Measurements from ENCODE around the gene BIRC7.

The BIRC7 gene

GRCh38 chr20:63226042-63226943 lies 9.4 kb upstream of the BIRC7 start:
- no peak for DNase-seq

DNA sequence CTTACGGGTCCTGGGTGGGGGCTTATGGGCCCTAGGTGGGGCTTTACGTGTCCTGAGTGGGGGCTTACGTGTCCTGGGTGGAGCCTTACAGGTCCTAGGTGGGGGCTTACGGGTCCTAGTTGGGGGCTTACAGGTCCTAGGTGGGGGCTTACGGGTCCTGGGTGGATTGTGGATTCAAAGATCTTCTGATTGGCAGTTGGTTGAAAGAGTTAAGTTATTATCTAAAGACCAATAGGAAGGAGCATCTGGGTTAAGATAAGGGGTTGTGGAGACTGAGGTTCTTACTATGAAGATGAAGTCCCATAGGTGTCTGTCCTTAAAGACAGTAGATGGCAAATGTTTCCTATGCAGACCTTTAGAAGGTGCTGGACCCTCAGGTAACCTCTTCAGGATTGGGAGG lies 8.4 kb upstream of the BIRC7 start:
- DNase-seq, result no peak

DNA sequence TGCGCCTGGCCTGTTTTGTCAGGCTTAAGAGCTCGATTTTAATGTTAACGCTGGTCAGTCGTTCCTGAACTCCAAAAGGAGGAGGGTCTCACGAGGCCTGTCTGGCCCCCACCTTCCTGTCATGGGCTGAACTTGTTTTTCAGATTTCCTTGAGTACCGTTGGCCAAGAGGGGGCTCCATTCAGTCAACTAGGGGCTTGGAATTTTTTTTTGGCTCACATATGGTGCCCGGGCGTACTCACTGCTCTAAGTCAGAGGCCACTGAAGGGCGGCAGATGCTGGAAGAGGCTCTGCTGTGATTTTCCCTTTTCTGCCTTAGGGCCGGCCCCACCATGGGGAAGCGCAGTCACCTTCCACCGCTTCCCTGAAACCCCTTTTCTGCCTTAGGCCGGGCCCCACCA lies 6.9 kb upstream of the BIRC7 start:
- no peak for DNase-seq

DNA sequence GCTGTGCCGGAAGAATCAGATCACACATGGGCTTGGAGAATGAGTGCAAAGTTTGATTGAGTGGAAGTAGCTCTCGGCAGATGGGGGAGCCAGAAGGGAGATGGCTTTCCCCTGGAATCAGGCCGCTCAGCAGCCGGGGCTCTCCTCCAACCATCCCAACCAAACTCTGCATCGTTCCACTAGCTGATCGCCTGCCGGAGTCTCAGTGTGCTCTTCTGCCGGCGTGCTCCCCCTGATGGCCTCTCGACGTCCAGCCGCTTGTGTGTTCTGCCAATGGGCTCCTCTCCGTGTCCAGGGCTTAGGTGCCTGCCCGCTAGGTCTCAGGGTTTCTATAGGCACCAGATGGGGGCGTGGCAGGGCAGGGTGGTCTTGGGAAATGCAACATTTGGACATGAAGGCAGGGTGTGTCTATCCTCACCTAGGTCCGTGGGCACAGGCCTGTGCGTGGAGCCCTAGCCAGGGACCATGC lies 4.9 kb upstream of the BIRC7 start:
- DNase-seq, result no peak

GRCh38 chr20:63232235-63233060 lies 3.3 kb upstream of the BIRC7 start:
- DNase-seq, result no peak

DNA sequence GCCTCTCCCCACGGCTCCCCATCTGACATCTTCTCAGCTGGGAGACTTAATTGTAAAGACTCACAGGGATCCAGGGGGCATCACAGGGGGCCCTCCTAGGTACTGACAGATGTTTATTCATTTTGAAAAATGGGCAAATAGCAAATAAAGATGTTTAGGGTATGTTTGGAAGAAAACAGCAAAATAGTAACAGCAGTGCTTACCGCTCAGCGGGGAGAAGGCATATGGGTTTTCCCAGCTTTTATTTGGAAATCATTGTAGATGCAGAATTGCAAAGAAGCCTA lies 2.7 kb upstream of the BIRC7 start:
- DNase-seq, result no peak

DNA sequence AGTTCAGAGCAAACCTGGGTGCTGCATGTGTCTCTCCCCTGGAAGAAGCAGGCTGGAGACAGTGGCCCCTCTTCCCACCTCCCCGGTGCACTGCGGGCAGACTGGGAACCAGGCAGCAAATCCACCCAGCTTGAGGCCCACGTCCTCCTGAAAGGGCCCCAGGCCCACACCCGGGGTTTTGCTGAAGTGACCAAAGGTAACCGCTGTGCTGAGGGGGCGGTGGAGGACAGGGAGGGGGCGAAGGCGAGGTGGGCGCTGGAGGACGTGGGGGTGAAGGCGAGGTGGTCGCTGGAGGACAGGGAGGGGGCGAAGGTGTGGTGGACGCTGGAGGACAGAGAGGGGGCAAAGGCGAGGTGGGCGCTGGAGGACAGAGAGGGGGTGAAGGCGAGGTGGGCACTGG lies 1.8 kb upstream of the BIRC7 start:
- DNase-seq, result no peak

- peak in 1 of 2 experiments; percentile 50 for DNase-seq
Measured at GRCh38 chr20:63234693-63235398, 859 bp upstream of the BIRC7 start.

GRCh38 chr20:63236116-63236837 lies 572 bp downstream of the BIRC7 start:
- DNase-seq, result no peak

DNA sequence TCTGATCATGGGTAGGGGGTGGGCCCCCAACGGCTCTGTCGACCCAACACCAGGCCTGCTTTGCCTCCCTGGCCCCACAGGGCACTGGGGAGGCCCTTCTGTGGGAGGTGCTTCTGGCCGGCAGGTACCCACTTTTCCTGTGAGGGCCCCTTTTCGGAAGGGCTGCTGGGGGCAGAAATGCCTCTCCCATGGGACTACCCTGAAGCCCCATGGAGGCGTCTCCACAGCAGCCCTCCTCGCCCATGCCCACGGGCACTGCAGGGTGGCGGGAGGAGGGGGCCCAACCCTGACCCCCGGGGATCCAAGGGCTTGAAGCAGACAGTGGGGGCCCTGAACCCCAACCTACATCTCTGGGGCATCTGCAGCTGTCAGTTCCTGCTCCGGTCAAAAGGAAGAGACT lies 2.3 kb downstream of the BIRC7 start:
- DNase-seq, result no peak

- DNase-seq, result no peak
Measured at GRCh38 chr20:63238514-63239125, 2.9 kb downstream of the BIRC7 start.

DNA sequence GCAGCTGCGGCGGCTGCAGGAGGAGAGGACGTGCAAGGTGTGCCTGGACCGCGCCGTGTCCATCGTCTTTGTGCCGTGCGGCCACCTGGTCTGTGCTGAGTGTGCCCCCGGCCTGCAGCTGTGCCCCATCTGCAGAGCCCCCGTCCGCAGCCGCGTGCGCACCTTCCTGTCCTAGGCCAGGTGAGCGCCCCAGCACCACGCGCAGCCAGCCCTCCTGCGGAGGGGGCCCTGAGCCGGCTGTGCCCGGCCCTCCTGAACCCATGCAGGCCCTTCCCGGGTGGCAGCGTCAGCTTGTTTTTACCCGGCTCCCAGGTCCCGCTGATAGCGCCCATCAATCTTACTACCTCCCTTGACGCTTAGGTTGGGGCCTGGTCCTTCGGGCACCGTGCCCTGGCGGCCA lies 3.7 kb downstream of the BIRC7 start:
- DNase-seq, result no peak

DNA sequence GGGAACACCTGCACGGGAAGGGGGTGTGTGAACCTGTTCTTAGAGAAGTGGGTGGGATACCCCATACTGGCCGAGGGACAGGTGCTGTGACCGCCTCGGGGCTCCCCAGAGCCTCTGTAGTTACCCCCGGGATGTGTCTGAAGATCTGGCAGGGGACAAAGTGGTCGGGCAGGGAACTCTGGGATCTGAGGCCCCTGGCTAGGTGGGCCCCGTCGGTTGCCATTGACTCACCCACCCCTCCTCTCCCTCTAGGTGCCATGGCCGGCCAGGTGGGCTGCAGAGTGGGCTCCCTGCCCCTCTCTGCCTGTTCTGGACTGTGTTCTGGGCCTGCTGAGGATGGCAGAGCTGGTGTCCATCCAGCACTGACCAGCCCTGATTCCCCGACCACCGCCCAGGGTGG lies 4.3 kb downstream of the BIRC7 start:
- DNase-seq, result no peak

GRCh38 chr20:63241272-63241671 lies 5.6 kb downstream of the BIRC7 start:
- no peak for DNase-seq

- no peak for DNase-seq
Measured at GRCh38 chr20:63242736-63243135, 7.0 kb downstream of the BIRC7 start.

DNA sequence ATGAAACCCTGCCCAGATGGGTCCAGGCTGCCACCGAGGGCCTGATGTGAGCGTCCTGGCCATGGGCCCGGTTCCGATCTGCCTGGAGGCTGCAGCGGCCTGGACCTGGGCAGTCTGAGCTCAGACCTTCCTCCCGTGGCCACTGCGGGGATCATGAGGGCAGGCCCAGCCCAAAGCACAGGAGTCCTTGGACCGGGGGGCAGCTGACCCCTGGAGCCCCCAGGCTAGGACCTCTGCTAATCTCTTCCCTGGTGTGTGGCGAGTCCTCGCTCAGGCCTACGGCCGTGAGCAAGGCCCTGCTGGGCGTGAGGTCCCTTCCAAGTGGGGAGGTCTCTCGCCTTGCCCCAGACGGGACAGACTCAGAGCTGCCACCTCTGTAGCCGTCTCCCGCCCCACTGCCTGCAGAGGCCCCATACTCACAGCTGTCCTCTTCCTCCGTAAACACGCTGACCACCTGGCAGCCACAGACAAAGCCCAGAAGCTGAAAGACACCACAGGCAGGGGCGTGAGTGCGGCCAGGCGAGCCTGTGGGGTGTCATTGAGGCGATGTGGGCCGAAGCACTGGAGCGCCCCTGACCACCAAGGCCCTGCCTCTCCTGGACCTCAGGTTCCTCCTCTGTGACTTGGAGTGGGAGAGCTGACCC lies 8.0 kb downstream of the BIRC7 start:
- no peak for DNase-seq

- DNase-seq, result no peak
Measured at GRCh38 chr20:63244468-63244867, 8.8 kb downstream of the BIRC7 start.

GRCh38 chr20:63246490-63247288 lies 11.0 kb downstream of the BIRC7 start:
- DNase-seq, result no peak

GRCh38 chr20:63247671-63248228 lies 12.0 kb downstream of the BIRC7 start:
- DNase-seq, result no peak

DNA sequence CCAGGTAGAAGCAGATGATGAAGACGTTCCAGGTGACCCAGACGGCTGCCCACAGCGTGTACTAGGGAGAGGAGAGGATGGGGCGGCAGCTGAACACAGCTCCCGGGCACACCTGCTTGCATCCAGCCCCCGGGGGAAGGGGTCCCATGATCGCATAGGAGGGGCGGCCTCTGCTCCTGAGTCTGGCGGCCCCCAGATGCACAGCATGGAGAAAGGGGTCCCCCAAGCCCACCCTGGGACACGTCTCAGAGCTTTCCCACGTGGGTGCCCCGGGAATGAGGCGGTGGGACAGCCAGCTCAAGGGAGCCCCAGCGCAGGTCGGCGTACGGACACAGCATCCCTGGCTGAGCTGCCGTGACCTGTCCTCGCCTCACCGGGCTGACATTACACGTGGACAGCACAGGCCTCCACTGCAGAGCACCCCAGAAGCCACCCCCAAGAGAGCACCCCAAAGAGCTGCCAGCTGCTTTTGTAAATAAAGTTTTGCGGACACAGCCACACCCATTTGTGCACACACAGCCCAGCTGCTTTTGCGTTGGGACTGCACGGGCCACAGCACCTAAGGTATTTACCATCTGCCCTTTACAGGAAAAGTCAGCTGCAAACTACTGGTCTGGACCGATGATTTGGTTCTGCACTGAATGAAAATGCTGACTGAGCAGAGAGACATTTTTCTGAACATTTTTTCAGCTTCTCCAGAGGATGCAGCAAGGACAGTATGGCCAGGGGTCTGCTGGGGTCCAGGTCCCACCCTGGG lies 13.3 kb downstream of the BIRC7 start:
- no peak for DNase-seq
